Middle frontal gyrus (tissue), 1 donor: Measurements from ENCODE around the gene HOXA7.

Experiments used
- DNase-seq: peaks from one replicate; pipeline ENCODE4 v3.0.0-alpha.2; 2015; ENCODE audit warnings: low spot score; ENCODE audit errors: extremely low spot score

Gene HOXA7

DNA sequence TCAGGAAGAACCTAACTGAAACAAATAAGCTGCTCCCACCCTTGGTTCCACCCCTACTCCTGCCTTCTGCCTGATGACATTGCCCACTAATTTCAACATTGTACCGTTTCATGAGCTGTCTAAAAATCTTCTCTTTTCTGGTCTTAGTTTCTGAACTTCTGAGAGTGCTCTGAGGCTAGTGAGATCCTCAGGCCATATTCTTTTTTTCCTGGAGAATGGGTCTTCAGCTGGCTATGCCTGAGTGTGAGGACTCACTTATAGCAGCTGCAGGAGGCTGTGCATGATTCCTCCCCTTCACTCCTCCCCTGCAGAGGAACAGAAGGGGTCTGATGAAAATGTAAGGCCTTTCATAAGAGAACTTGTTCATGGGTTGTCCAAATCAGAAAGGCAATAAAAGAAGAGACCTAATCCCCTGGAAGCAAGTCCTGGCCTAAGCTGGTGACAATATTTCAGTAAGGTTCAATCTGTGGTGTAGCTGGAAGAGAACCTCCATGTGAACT, 37.0 kb downstream of the HOXA7 start:
- DNase-seq: no peak

DNA sequence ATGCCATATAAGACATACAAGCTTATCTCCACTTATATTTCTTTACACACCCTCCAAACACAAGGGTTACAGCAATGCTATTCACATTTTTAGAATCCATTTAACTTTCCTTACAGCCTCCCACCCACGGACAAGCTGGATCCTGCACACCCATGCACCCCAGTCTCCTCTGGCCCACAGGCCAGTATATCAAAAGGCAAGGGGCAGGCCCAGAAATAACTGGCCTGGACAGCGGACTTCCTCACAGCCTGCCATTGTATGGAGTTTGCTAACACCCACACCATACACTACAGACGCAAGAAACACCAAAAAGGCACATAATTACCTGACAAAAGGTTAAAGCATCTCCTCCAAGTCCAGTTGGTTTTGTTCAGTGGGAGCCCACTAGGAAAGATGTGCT, 37.9 kb downstream of the HOXA7 start:
- DNase-seq: no peak

DNA sequence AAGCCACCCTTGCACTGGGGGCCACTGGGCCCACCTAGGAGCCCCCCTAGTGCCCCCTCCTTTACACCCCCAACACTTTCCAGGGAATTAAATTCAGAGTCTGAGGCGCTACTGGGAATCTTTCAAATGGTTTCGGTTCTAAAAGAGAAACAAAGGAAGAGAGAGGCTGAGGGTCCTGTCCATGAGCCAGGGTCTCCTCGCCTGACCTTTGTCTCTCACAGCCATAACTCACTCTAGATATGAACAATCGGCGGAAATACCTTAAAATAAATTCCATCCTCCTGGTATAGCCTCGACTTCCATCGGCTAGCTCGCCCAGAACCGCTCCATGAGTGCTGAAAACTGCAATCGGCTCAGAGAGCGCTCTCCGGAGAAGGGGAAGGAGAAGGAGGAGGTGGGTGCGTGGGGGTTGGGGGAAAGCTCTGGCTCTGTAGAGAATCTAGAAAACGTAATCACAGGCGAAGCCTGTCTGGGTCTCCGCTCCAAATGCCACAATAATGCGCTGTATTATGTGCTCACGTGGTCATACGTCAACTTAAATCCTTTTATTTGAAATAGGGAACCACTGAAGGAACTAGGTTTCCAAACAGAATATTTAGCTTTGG, 38.5 kb downstream of the HOXA7 start:
- DNase-seq: no peak

DNA sequence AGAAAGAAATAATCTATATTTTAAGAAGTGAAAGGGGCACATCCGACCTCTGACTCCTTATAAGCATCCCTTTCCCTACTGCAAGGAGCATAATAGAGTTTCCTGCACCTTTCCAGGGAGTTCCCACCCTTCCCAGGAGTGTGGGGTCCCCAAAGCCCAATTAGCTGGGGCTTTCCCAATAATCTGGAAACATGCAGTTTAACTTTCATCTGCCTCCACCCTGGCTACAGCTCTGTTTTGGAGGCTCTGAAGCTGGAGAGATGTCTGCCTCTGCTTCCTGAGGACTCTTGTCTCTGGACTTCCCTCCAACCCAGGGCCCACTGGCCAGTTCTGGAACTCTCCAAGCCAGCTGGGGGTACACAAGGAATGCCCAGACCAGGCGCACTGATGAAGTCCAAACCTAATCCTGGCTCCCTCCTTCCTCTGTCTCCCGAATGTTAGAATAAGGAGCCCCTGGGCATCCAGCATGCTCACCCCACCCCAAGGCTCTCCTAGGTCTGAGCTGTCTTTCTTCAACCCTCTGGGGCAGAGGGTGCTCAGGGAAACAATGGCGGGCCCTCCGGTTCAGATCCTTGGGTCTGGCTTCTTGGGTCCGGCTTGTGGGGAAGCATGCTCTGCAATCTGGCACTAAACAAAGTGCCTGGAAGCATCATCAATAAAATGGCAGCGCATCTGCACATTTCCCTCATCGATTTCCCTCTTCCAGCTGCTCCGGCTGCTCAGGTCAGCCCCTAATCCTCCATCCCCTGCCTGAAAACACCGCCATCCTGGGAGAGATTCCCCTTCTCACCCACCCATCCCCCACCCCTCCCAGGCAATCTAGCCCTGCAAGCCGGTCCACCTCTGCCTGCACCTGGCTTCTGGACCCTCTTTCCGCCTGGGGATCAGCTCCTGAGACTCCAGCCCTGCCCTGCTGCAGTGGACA, 39.3 kb downstream of the HOXA7 start:
- no peak for DNase-seq

DNA sequence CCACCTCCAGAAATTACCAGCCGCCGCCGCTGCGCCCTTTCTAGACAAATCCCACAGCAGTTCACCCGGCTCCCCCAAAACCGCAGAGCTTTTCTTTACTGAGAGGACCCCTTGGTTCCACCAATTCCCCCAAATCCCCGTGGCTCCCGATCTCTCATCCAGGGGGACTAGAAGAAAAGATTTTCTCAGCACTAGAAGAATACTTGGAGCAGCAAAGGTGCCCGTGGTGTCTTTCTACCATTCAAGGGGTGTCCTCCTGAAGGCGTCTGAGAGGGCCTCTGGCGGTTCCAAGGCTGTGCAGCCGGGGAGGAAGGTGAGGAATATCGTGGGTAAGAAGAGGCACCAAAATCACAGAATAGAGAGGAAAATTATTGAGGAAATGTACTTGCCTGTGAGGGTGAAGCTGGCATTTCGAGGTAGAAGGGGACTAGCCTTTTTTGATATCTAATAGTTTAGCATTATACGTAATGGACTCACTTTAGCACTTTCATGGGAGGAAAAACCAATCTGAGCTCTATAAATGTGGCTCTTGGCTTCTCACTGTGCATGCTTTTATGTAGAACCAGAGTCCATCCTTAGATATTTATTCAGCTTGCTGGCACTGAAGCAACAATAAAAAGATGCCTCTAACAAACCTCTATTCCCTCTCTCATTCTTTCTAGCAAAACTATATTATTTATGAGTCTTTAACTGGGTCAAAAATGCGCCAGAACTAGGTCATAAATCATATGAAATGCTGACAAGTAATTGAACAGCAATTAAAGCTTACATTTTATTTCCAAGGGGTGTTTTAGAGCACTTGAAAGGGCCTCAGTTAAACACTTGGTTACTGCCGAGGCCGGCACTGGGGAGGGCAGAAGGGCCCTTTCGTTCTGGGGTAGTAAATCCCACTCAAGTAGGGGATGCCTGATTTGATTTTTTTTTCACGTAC, 40.2 kb downstream of the HOXA7 start:
- no peak for DNase-seq

DNA sequence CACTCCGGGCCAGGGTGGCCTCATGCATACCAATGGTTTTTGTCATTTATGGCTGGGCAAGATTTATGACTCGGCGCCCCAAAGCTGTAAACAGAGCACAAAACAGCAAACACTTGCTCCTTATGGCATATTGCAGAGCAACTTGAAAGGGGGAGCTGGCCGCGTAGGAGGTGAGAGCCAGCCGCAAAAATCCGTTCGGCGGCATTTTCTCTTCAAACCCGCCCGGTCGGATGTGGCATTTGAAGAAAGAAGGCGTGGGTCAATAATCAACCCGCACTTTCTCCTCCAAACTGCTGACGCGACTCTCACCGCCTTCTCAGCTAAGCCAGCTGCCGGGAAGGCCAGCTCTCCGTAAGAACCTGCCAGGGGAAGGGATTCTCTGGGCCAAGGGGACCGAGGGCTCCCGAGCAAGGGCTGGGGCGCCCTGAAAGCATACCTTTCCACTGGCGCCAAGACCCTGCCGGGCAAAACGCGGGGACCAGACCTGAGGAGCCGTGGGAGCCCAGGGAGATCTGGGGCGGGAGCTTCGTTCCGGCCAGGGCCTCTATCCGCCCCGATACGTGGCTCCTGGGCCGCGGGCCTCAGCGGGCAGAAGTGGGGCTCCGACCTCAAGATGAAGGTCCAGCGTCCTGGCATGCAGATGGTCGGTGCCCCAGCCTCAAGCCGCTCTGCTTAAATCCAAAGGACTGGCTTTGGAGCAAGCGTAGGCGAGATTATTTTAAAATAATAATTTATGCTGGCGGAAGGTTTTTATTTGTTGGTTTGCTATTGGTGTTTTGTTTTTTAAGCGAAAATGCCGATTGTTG, 41.1 kb downstream of the HOXA7 start:
- DNase-seq: no peak

DNA sequence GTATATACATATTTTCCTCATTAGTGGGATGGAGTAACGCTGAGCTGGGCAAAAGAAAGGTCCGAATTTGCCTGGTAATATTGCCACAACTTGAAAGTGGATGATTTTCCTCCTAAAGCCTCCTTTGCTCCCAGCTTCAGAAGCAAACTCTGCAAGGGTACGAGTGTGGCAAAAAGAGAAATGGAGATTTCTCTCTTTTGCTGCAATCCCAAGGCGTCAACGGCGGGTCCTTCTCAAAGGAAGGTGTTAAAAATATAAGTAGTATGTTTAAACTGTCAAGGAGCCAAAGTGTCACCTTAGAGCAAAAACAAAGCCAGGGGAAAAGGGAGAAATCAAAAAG, 41.6 kb downstream of the HOXA7 start:
- DNase-seq: no peak

DNA sequence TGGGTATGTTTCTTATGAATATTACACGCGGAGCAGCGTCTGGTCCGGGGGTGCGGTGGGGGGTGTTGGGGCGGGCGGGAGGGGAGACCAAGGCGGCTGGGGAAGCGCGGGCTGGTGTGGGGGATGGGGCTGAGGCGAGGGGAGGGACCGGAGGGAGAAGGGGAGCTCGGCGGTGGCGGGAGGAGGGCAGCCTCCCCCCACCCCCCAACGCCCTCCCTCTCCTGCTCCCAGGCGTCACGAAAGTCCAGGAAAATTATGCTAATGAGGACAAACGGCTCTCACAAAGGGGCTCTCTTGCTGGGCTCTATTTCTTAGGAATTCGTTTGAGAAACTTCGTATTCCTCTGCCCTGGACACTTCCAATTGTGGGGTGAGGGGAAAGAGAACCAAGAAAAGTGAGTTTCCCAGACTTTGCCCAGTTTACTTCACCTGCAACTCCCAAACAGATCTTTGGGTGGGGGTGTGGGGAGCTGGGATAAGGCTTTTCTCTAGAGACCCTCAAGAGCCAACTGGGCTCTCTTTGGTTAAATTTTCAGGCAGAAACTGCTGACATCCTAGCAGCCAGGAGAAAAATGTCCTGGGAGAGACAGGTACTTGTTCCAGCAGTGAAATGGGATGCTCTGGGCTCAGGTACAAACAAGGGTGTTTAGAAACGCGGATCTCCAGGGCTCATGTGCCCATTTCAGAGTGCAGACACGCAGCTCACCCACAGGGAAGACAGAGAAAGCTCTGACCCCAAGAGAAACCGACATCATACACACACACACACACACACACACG, 42.3 kb downstream of the HOXA7 start:
- no peak for DNase-seq

DNA sequence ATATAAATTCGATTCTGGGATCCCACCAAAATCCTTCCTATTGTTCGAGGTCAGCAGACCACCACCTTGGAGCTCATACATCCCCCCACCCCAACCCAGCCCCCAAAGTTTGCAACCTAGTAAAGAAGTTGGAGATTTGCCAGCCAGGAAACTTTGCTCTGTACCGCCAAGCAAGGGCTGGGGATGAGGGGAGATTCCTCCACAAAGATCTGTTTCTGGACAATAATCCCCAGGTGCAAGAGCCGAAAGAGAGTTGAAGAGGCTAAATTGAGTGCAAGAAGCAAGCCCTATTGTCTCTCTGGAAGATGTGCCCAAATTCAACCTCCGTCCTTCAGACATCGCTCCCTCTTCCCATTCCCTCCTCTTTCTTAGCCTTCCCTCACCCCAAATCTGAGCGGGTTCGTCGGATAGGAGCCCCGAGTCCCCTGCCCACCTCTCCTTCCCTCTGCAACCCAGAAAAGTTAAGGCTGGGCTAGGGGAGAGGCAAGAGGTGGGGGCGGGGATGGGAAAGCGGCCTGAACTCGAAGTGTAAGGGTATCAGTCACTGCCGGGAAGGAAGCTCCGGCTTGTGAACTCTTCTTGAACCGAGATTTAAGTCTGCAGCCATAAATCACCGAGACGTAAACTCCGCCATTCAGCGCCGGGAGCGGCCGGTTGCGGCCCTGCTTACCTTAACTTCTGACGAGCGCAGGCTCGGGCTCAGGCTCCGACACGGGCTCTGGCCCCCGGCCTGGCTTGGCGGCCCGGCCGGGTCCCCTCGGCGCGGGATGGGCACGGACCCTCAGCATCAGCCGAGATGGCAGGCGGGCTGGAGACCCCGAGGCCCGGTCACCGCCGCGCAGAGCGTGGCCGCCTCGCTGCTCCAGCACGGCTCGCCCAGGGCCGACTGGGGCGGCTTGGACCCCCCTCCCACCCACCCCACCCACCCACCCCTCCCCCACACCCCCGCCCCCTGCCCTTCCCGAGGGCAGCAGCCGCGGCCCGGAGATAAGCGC, 43.2 kb downstream of the HOXA7 start:
- DNase-seq: no peak

DNA sequence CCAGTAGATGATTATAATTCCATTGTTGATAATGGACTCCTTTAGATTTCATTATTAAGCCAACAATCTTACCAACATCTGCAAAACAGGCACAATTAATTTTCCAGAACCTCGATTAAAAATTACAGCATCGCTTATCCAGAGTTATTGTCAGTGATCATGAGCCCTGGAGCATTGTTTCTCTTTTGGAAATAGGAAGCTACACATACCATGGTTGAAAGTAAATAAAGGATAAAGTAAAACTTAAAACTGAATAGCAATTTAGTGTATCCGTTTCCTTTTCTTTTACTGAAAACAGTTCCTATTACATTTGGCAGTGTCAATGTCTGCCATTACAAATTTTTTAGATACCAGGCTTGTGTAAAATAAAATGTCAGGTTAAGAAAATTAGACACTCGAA, 44.1 kb downstream of the HOXA7 start:
- DNase-seq: no peak

DNA sequence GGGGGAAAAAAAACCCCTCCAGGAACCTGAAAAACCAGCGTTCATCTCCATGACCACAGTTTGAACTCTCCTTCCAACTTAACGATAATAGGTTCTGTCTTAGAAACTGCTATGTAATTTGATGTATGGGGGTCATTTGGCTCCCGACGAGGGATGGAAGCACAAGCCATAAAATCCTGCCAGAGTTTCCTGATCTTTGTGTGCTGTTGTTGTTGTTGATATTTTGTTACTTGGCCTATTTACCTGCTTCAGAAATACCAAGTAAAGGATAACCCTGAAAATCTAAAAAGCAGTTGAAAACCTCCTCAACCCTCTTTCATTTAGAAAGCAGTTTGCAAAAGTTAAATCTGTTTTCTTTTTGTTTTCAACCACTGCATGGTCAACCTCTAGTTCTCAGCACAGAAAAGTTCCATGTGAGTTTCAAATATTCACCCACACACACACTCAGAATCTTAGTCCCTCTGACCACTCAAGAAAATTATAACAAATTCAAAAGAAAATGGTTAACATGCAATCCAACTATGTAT, 44.7 kb downstream of the HOXA7 start:
- DNase-seq: no peak

DNA sequence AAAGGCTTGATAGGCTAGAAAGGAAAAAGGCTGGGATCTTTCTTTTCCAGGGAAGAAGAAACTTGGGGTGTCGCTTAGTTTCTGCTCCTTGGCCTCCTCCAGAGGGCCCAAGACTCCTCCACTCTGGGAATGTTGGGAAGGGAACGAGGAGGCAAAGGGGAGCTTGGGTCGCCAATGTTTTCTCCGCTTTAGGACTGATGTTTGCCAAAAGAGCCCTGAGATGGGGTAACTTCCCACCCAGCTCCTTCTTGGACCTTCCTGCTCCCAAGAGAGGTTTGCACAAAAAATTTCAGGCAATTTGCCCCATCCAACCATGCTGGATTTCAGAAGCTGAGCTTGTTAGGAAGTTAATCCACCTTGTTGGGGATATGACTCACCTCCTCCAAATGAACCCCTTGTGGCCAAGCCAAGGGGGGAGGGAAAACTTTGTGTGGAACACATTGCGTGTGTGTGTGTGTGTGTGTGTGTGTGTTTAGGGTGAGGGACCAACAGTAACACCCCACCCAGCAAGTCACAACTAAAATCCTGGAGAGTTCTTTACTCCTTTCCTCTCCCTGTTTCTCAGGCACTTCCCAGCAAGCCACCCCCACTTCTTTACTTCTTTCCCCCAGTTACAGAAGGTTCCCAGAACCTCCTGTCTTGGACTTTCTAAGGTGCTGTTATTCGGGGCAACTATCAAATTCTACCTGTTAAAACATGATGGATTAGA, 45.3 kb downstream of the HOXA7 start:
- no peak for DNase-seq

DNA sequence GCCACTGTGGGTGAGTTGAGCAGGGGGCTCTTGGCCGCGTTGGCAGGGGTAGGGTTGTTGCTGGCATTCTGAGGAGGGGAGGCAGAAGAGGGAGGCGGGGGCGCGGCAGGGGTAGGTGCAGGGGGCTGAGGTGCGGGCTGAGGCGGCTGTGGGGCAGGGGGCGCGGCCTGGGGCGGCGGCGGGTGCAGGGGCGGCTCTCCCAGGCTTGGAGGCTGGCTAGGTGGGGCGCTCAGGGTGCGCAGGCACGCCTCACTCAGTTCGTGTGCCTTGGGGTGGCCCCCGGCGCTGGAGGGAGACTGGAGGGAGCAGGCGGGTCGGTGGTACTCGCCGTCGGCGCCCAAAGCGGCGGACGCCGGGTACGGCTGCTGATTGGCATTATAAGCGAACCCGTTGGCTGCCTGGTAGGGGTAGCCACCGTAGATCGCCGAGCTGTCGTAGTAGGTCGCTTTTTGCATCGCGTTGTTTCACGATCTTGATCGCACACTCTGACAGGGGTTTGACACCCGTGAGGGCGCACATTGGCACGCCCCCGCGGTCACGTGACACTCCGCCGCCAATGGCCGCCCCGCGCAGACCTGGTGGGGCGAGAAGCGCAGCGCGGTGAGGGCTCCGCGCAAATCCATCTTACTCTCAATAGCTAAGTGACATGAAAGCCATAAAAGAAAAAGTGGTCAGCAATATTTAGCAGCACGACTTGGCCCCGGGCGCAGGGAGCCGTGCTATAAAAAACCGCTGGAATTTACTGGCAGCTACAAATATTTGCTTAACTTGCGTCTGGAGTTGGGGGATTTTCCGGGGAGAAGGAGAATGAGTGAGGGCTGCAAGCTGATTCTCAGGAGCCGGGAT, 46.1 kb downstream of the HOXA7 start:
- no peak for DNase-seq

DNA sequence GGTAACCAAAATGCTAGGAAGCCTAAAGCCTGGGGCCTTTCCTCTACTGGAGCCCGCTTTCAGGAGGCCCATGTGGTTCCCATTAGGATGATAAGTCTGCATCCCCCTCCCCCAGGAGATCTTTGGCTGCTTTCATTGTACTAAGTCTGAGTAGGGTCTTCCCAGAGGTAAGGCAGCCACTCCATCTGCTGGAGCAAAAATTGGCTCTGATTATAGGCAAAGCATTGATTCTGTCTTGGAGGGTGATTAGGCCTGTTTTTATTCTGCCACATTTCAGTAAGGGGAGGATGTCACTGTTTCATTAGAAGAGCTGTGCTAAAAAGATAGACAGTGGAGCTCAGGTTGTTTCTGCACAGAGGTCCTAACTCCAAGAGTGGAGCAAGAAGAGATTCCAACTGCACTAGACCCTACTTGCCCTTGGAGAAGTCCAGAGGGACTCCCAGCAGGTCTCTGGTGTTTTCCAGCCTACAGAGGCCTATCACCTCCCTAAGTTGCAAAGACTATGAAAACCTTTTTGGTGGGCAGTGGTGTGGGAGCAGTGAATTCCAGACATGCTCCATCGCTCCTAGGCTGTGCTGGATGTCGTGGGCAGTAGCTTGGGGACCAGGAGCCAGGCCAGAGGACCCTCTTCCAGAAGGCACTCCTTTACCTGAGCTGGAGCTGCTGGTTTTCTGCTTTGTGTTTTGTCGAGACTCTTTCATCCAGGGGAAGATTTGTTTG, 46.8 kb downstream of the HOXA7 start:
- DNase-seq: no peak

DNA sequence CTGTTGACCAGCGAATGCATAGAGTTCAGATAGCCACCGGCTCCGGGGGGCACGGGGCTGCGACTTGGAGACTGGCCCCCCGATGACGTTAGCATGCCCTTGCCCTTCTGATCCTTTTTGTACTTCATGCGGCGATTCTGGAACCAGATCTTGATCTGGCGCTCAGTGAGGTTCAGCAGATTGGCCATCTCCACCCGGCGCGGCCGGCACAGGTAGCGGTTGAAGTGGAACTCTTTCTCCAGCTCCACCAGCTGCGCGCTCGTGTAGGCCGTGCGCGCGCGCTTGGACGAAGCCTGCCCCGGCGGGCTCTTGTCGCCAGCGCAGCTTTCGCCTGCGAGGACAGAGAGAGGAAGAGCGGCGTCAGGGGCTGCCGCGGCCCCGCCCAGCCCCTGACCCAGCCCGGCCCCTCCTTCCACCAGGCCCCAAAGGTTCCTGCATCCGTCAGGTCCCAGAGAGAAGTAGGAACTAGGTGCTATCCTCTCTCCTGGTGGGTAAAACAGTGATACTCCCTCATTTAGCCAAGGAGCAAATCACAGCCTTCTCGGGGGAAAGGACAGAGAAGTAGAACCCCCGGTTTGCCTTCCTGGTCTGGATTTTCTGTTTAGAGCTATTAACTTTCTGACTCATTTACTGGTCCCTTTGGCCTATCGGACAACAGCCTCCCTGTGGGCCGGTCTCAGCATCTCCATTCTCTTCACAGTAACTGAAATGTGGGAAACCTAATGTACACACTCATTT, 47.9 kb downstream of the HOXA7 start:
- no peak for DNase-seq
